Measurements from ENCODE around the gene ELOA. TPM values are rescaled to one million over a fixed set of nuclear protein-coding genes. Genes with fewer than 3 reads are reported as not detected.
A peak's percentile ranks its signal among the peaks of the same experiment; 100 is the strongest.
"Not testable (repeated sequence)": the region's sequence is repeated elsewhere in the genome, so short reads cannot be mapped to it uniquely, and the experiment has no call there.

Gene ELOA
- total RNA-seq, 1 experiment from 2014 or later: 29.4 TPM

DNA sequence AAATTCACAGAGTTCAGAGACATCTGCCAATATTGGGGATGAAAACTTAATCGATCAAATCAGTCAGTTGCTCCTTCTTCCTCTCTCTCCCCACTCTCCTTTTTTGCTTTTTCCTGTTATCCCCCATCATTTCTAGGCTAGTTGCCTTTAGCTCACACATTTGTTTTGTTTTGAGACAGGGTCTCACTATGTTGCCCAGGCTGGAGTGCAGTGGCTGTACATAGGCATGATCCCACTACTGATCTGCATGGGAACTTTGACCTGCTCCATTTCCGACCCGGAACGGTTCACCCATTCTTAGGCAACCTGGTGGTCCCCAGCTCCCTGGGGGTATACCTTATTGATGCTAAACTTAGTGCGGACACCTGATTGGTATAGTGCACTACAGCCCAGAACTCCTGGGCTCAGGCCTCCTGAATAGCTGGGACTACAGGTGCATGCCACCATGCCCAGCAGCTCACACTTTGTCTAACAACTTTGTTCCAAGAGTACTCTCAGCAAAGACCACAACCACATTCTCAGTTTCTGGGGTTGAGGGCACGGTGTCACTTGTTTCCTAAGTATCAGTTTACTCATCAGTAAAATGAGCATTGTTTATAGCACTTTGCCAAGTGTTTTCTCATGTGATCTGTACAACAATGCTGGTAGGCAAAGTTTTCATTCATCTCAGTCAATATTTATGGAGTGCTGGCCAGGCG is 6.7 kb upstream of the ELOA start:
- DNase-seq (ENCODE audit: low spot score): no peak

DNA sequence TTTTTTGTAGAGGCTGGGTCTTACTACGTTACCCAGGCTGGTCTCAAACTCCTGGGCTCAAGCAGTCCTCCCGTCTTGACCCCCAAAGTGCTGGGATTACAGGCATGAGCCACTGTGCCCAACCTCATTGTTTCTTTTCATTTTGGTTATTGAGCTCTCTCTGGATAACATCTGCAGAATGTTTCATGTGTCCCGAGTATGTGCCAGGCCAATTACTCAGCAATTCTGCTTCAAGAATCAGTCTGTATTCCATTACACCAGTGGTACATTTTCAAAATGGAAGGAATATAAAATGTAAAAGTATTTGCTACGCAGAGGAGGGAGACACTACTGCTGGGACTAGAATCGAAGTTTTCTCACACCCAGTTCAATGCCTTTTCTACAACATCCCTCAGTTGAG is 1.7 kb upstream of the ELOA start:
- no peak for DNase-seq (ENCODE audit: low spot score)

DNA sequence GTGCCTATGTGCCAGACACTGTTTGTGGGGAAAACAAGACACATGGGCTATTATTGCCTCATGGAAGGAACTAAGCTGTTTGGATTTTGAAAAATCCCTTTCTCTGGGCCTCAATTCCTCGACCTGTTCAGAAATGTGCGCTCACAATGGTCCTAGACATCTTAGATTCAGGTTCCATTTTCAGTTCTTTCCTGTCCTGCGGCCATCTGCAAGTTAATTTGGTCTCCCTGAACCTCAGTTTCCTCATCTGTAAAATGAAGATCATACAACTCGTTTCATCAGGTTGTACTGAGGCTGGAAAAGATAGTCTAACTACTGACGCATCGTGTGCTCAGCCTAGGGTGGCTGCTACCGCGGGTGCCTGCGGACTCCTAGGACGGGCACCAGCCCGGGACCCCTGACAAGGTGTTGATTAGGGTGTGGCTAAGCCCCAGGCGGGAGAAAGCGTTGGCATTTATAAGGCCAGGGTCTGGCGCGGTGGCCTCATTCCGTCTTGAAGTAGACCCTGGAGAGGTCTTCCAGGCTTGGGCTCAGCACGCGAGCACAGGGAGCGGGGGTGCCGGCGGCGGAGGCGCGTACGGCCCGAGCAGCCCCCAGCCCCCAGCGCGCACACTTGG is 493 bp upstream of the ELOA start:
- DNase-seq (ENCODE audit: low spot score): no peak

DNA sequence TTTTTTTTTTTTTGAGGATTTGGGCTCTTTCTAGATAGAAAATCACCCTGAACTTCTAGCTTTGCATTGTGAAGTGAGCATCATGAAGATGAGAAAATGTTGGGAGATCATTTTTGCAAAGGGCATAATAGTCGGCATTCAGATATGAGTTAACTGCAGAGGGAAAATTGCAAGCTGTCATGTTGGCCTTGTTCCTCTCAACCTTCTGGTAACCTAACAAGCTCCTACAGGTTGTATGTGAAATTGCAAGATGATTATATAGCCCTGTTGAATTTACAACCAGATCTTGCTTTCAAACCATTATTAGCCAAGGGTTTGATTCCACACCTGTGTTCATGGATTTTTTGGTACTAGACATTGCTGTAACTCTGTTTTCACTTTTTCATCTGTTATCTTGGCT is 2.2 kb downstream of the ELOA start:
- DNase-seq (ENCODE audit: low spot score): no peak

DNA sequence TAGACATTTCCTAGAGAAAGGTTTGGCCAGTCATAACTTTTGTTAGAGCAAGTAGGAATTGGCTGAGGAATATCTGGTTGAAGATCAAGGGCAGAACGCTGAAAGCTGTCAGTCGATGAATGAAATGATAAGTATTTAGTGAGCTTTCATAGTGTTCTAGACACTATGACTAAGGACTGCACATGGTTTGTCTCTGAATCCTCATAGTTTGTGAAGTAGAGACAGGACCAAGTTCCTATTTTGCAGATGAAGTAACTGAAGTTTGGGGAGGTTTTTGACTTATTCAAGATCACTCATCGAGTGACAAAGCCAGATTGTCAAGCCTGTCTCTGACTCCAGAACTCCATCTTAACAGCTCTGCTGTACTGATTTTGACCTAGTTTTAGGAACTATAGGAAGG is 4.7 kb downstream of the ELOA start:
- DNase-seq (ENCODE audit: low spot score): no peak

DNA sequence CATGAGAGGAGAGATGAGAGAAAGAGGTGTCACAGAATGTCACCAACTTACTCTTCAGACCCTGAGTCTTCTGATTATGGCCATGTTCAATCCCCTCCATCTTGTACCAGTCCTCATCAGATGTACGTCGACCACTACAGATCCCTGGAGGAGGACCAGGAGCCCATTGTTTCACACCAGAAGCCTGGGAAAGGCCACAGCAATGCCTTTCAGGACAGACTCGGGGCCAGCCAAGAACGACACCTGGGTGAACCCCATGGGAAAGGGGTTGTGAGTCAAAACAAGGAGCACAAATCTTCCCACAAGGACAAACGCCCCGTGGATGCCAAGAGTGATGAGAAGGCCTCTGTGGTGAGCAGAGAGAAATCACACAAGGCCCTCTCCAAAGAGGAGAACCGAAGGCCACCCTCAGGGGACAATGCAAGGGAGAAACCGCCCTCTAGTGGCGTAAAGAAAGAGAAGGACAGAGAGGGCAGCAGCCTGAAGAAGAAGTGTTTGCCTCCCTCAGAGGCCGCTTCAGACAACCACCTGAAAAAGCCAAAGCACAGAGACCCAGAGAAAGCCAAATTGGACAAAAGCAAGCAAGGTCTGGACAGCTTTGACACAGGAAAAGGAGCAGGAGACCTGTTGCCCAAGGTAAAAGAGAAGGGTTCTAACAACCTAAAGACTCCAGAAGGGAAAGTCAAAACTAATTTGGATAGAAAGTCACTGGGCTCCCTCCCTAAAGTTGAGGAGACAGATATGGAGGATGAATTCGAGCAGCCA is 8.0 kb downstream of the ELOA start:
- no peak for DNase-seq (ENCODE audit: low spot score)

DNA sequence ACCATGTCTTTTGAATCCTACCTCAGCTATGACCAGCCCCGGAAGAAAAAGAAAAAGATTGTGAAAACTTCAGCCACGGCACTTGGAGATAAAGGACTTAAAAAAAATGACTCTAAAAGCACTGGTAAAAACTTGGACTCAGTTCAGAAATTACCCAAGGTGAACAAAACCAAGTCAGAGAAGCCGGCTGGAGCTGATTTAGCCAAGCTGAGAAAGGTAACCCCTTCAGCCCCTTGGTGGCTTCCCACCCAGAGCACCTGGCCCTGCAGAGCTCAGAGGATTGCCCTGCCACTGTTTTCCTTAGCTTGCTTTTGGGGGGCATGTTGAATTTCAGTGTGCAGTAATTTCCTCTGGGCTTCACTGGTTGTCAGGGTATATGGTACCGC is 8.5 kb downstream of the ELOA start:
- DNase-seq (ENCODE audit: low spot score): no peak

DNA sequence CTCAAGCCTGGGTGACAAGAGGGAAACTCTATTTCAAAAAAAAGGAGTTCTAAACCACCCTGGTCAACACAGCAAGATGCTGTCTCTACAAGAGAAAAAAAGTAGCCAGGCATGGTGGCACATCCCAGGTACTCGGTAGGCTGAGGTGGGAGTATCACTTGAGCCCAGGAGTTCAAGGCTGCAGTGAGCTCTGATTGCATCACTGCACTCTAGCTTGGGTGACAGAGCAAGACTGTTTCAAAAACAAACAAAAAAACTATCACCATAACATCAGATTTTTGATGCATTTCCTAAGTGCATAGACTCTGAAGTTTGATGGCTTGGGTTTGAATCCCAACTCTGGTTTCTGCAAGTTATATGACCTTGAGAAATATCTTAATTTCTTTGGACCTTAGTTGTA is 9.6 kb downstream of the ELOA start:
- DNase-seq (ENCODE audit: low spot score): no peak

DNA sequence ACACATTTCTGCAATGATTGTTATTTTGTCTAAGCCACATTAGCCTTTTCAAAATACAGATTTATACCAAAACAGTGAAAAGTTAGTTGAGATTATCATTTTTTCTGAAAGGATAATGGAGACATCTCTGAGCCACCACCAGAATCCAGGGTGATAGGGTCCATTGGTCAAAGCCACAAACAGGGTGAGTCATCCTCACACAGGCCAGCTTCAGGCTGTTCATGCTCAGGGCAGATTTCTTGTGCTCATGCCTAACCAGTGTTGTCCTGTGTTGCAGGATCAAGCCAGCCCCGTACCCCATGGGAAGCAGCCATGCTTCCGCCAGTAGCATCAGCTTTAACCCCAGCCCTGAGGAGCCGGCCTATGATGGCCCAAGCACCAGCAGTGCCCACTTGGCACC is 13.4 kb downstream of the ELOA start:
- peak; percentile 51 for DNase-seq (ENCODE audit: low spot score)

DNA sequence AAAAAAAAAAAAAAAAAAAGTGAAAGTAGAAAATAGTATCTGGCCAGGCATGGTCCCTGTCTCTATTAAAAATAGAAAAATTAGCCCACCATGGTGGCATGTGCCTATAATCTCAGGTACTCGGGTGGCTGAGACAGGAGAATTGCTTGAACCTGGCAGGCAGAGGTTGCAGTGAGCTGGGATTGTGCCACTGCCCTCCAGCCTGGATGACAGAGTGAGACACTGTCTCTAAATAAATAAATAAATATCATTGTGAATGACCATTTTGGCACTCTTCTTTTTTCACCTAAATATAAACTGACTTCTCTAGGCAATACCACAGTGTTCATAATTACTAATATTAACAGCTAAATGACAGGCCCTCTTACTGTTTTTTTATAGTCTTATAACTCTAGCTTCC is 14.5 kb downstream of the ELOA start:
- DNase-seq (ENCODE audit: low spot score): no peak

DNA sequence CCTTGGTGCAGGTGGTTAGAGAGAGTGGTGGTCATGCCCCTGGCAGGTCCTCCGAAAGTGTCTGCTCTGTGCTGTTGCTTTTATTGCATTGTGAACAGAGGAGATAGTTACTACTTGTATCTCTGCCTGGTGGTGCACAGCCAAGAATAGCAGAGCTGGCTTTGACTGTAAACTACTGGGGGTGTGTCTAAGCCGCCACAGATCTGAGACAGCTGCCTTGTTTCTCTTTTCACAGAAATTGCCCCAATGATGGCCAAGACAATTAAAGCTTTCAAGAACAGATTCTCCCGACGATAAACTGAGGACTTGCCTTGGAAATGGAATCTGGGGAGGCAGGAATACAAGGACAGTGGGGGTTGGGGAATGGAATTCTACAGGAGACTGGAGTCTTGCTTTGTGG is 16.0 kb downstream of the ELOA start:
- DNase-seq (ENCODE audit: low spot score): no peak

DNA sequence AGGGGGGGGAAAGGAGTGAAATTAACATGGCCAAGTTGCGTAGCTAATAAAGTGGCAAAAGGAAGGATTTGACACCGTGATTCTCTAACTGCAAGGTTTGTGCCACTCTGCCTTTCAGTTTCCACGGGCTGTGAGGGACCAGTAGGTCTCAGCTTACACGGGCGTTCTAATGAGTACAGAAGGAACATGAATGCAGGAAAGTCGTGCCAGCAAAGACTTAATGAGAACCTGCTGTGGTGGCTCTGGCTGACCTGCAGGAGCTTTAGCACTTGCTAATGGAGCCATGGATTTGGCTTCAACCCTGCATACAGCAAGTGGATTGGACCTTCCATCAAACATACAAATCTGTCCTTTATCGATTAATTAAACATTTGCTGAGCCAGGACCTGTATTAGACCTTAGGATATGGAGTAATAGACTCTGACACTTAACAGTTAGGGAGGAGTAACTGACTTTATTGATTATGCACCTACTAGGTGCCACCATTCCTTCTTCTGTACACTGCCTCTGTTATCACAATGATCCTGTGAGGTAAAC is 19.8 kb downstream of the ELOA start:
- DNase-seq (ENCODE audit: low spot score): no peak

DNA sequence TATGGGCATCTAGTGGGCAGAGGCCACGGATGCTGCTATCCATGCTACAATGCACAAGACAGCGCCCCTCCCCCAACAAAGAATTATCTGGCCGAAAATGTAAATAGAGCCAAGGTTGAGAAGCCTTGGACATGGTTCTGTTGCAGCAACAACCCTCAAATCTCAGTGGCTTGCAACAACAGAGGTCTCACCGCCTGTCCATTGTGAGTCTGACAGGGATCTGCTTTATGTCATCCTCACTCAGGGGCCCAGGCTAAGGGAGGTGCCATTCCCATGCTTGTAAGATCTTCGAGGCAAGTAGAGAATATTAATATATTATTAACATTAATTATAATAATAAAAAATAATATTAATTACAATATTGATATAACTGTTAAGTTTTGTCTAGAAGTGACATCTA is 25.5 kb downstream of the ELOA start:
- no peak for DNase-seq (ENCODE audit: low spot score)

DNA sequence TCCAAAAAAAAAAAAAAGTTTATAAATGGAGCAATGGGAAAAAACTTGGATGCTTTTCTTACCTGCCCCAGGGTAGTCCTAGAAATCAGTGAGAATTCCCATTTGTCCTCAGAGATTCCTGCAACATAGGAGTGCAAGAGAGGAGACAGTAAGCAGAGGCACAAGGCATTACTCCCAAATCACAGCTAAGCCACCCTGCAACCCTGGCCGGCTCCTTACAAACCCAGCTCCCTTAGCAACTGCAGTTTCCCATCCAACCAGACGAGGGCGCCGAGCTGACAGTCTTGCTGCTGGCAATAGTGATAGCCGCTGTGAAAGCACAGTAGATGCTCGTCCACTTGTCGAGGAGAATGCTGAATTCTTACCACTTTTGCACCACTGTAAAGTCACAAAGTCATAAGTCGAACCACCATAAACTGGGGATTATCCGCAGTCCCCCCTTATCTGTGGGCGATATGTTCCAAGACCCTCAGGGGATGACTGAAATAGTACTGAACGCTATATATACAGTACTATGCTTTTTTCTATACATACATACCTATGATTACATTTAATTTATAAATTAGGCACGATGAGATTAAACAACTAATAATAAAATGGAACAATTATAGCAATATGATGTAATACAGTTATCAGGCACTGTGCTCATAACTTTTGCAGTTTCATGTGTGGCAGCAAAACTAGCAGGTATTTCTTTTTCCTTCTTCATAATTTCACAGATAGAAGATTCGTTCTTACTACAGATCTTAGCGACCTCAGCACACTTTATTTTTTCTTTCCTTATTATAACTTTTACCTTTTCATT is 29.0 kb downstream of the ELOA start:
- peak; percentile 58 for DNase-seq (ENCODE audit: low spot score)

DNA sequence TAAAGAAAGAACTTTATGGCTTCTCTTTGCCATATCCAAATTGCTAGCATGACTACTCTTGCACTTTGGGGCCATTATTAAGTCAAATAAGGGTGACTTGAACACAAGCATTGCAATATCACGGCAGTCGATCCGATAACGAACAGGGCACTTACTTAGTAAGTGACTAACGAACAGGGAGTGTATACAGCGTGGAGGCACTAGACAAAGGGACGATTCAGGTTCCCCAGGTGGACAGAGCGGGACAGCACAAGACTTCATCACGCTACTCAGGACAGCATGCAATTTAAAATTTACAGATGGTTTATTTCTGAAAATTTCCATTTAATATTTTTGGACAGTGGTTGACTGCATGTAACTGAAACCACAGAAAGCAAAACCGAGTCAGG is 29.6 kb downstream of the ELOA start:
- DNase-seq (ENCODE audit: low spot score): no peak

DNA sequence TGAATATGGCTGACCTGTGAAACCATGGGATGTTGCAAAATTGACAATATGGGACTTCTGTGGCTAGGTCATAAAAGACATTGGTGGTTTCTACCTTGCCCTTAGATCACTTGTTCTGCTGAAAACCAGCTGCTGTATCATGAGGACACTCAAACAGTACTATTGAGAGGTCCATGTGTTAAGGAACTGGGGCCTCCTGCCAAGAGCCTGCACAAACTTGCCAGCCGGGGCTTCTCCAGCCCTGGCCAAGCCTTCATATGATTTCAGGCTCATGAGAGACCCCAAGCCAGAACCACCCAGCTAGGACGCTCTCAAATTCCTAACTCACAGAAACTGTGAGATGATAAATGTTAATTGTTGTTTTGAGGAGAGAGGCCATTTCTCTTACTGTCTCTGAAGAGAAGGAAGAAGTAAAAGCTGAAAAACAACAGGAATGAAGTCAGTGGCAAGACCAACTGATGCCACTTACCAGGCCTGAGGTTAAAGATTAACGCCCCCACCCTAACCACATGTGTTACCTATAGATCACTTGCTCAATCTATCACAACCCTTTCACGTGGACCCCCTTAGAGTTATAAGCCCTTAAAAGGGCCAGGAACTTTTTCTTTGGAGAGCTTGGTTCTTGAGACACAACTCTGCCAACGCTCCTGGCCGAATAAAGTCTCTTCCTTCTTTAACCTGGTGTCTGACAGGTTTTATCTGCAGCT is 31.1 kb downstream of the ELOA start:
- no peak for DNase-seq (ENCODE audit: low spot score)

DNA sequence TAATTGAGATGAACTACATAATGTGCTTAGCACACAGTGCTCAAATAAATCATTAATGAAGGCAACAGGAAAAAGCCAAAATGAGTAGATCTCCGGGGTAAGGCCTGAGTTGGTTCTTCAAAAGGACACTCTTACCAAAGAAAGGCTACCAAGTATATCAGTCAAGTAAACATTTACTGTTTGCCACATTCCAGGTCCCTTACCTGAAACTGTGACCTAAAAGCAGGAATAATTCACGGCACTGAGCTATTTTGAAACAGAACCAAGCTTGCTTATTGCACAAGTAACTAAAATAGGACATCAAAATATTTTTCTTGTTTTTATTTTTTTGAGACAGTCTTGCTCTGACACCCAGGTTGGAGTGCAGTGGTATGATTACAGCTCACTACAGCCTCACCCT is 32.9 kb downstream of the ELOA start:
- DNase-seq (ENCODE audit: low spot score): no peak

DNA sequence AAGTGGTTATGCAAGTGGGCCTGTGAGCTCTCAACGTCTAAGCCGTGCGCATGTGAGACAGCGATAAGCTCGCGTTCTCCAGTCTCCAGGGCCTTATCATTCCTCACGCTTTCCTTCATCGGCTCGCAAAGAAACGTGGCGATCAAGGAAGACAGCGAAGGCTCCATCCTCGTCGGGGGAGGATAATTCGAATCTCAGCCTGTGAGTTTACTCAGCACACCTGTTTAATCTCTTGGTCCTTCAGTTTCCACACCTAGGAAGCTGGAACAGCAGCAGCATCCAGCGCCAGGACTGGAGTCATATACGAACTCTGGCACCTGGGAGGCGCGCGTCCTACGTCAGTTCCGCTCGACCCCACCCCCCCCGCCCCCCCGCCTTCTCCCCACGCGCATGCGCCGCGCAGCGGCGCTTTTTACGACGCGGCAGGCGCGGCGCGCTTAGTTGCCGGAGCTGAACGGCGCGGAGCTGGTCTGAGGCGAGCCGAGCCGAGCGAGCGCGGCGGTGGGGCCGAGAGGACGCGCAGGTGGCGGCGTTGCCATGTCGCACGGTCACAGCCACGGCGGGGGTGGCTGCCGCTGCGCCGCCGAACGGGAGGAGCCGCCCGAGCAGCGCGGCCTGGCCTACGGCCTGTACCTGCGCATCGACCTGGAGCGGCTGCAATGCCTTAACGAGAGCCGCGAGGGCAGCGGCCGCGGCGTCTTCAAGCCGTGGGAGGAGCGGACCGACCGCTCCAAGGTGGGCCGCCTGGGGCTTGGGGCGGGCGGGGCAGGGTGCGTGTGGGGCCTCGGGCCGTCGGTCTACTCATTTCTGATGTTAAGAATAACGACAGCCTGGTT is 34.9 kb downstream of the ELOA start, which contains the start of gene PITHD1:
TSS of gene PITHD1 (plus strand) at position 440 of the 836 bp plus-strand sequence. CDS start at position 538, 98 bp downstream.
- peak; percentile 53 for DNase-seq (ENCODE audit: low spot score)

DNA sequence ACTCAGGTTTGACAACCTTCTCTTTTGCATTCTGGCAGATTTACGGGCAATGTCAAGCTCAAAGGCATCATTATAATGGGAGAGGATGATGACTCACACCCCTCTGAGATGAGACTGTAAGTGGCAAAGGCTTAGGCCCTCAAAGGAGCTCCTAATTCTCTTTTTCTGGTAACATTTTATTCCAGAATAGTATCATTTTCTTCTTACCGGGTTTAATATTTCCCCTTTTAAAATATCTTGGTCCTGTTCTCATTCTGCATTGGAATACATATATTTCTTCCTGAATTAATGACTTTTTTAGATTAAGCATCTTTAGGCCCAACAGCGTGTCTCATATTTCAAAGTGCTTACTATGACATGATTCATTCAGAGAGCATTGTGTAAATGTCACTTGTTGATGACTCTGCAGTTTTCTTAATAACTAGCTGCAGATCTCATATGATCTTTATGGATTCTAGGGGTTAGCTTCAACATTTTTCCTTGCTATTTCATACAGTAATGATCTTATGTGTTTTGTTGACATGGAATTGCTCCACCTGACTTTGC is 36.6 kb downstream of the ELOA start:
- peak; percentile 40 for DNase-seq (ENCODE audit: low spot score)

DNA sequence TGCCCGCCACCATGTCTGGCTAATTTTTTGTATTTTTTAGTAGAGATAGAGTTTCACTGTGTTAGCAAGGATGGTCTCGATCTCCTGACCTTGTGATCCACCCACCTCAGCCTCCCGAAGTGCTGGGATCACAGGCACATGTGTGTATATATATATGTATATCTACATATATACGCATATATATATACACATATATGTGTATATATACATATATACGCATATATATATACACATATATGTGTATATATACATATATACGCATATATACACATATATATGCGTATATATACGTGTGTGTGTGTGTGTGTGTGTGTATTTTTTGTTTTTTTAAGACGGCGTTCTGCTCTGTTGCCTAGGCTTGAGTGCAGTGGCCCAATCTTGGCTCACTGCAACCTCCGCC is 39.9 kb downstream of the ELOA start:
- DNase-seq (ENCODE audit: low spot score): not testable (repeated sequence)

All from A172 (cell line).